Measurements from ENCODE around the gene EYS.
"Not testable (repeated sequence)": the region's sequence is repeated elsewhere in the genome, so short reads cannot be mapped to it uniquely, and the experiment has no call there.

EYS gene

GRCh38 chr6:63904650-63905248, 1802.3 kb downstream of the EYS start:
- no peak overlapping the region for H3K4me3 ChIP-seq (ENCODE audit: low read depth, low read length)

GRCh38 chr6:63899550-63899949, 1807.5 kb downstream of the EYS start:
- TF ChIP-seq CTCF (IDR thresholded peaks at IDR 0.05; ENCODE audit: low read depth, low read length) = no peak
- H3K4me3 ChIP-seq (ENCODE audit: low read depth, low read length) = no peak overlapping the region

More at GRCh38 chr6:63904650-63905248, 1802.3 kb downstream of the EYS start:
- TF ChIP-seq CTCF (IDR thresholded peaks at IDR 0.05; ENCODE audit: low read depth, low read length) = no peak

GRCh38 chr6:63897952-63898351, 1809.1 kb downstream of the EYS start:
- H3K4me3 ChIP-seq (ENCODE audit: low read depth, low read length) = no peak overlapping the region
- TF ChIP-seq CTCF (IDR thresholded peaks at IDR 0.05; ENCODE audit: low read depth, low read length) = no peak

- H3K4me3 ChIP-seq (ENCODE audit: low read depth, low read length) = no peak overlapping the region
- TF ChIP-seq CTCF (IDR thresholded peaks at IDR 0.05; ENCODE audit: low read depth, low read length) = no peak
Measured at GRCh38 chr6:63897459-63897858, 1809.6 kb downstream of the EYS start.

- TF ChIP-seq CTCF (IDR thresholded peaks at IDR 0.05; ENCODE audit: low read depth, low read length) = no peak
Measured at GRCh38 chr6:63888416-63888815, 1818.6 kb downstream of the EYS start.

GRCh38 chr6:63887804-63888203, 1819.2 kb downstream of the EYS start:
- H3K4me3 ChIP-seq (ENCODE audit: low read depth, low read length) = not testable (repeated sequence)

More at GRCh38 chr6:63888416-63888815, 1818.6 kb downstream of the EYS start:
- no peak overlapping the region for H3K4me3 ChIP-seq (ENCODE audit: low read depth, low read length)

GRCh38 chr6:63887002-63887751, 1819.8 kb downstream of the EYS start:
- TF ChIP-seq CTCF (IDR thresholded peaks at IDR 0.05; ENCODE audit: low read depth, low read length) = no peak
- H3K4me3 ChIP-seq (ENCODE audit: low read depth, low read length) = no peak overlapping the region
